Measurements from ENCODE around the gene DUSP6.

GRCh38 chr12:89327486-89328094 lies 24.7 kb downstream of the DUSP6 start:
- TF ChIP-seq POLR2AphosphoS5 (IDR thresholded peaks at IDR 0.05; ENCODE audit: low read depth, low read length) (no peak), TAF1 (IDR thresholded peaks at IDR 0.05; ENCODE audit: borderline replicate concordance, low read depth, low read length) (no peak)
